HG03354 (cell line): ENCODE measurements around the gene CCNB3.

Source experiments
- ATAC-seq: cut with Tn5 transposase; IDR thresholded peaks from one replicate; pipeline ENCODE4 v1.9.1; 2021; ENCODE audit warnings: mild to moderate bottlenecking; ENCODE audit not compliant: unreplicated experiment, poor library complexity, severe bottlenecking

The CCNB3 gene

DNA sequence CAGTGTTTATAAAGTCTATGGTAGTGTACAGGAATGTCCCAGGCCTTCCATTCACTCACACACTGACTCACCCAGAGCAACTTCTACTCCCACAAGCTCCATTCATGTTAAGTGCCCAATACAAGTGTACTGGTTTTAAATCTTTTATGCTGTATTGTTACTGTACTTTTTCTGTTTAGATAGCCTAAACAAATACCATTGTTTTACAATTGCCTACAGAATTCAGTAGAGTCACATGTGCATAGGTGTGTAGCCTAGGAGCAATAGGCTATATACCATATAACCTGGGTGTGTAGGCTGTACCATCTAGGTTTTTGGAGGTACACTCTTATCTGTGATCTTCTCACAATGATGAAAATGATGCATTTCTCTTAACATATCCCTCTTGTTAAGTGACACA lies 139.4 kb downstream of the CCNB3 start:
- ATAC-seq = no peak

GRCh38 chrX:50372966-50373365 lies 168.4 kb downstream of the CCNB3 start:
- no peak for ATAC-seq

GRCh38 chrX:50375481-50376267 lies 171.1 kb downstream of the CCNB3 start:
- ATAC-seq = no peak

- no peak for ATAC-seq
Measured at GRCh38 chrX:50381729-50382415, 177.3 kb downstream of the CCNB3 start.

DNA sequence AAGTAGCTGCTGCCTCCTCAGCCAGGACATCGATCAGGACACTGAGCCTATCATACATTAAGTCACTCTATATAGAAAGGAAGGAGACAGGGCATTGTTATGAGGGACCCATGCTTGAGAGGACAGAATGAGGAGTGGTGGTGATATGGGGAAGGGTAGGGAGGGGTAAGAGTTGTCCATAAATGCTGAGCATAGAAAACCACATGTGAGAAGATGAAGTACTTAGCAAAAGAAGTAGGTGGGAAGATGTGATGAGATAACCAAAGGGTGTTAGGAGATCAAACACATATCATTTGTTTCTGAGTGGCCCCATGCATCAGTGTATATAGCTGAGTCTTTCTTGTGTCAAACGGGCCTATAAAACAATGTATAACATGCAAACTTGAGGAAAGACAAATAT lies 182.0 kb downstream of the CCNB3 start:
- no peak for ATAC-seq

- no peak for ATAC-seq
Measured at GRCh38 chrX:50393902-50394301, 189.3 kb downstream of the CCNB3 start.
